Bronchial epithelial cell (primary cell): Measurements from ENCODE around the gene COL11A2. TPM values are rescaled to one million over a fixed set of nuclear protein-coding genes. Genes with fewer than 3 reads are reported as not detected.

Source experiments
- DNase-seq: peaks from one replicate; pipeline ENCODE4 v3.0.0-alpha.2; 2010; ENCODE audit warnings: low read depth
- FAIRE-seq: peaks from 2 replicates; lab custom pipeline; 2011; peaks lifted over from hg19 to GRCh38; lab: Jason Lieb, UNC
- H3K27me3 ChIP-seq: 2 replicates; pipeline ENCODE4 v1.5.1; 2011; ENCODE audit warnings: low read length; ENCODE audit not compliant: control insufficient read depth, insufficient read depth
- H3K36me3 ChIP-seq: 2 replicates; pipeline ENCODE4 v1.5.1; 2011; ENCODE audit warnings: low read length; ENCODE audit not compliant: control insufficient read depth, insufficient read depth
- H3K4me3 ChIP-seq: 2 replicates; pipeline ENCODE4 v1.5.1; 2011; ENCODE audit warnings: mild to moderate bottlenecking, low read depth, low read length, control low read depth
- CTCF ChIP-seq: IDR thresholded peaks from 2 replicates; pipeline ENCODE4 v1.5.1; 2011; ENCODE audit warnings: mild to moderate bottlenecking, moderate library complexity, low read length, control low read depth, inconsistent platforms; ENCODE audit not compliant: insufficient read depth, severe bottlenecking
- total RNA-seq: library from RNA; depleted of rRNA; stranded (reverse); fragments of >200 nt; gene quantifications from 2 replicates; pipeline ENCODE4 v1.2.1, GENCODE V29; 2014

Gene COL11A2
- total RNA-seq, 1 donor from 2014 or later: under 0.01 TPM

GRCh38 chr6:33166811-33167210 lies 25.5 kb downstream of the COL11A2 start:
- Histone ChIP-seq H3K27me3 (peaks cover 5% of the 10 kb centered on the region), H3K4me3 (no peak overlapping the region), H3K36me3 (no peaks in the 10 kb centered on the region)
- DNase-seq: no peak
- no peak for TF ChIP-seq CTCF
- FAIRE-seq: peak; percentile 18

GRCh38 chr6:33166363-33166762 lies 25.9 kb downstream of the COL11A2 start:
- DNase-seq (no peak), FAIRE-seq (no peak)
- Histone ChIP-seq H3K36me3 (no peaks in the 10 kb centered on the region), H3K27me3 (peaks cover 5% of the 10 kb centered on the region), H3K4me3 (no peak overlapping the region)
- no peak for TF ChIP-seq CTCF

- DNase-seq: no peak
- no peak for FAIRE-seq
- H3K4me3 ChIP-seq: no peak overlapping the region
- H3K36me3 ChIP-seq: no peaks in the 10 kb centered on the region
- TF ChIP-seq CTCF: no peak
- H3K27me3 ChIP-seq: peaks cover 5% of the 10 kb centered on the region
Observed at GRCh38 chr6:33165581-33166258, 26.5 kb downstream of the COL11A2 start.

- no peak for DNase-seq
- Histone ChIP-seq H3K27me3 (peaks cover 5% of the 10 kb centered on the region), H3K36me3 (no peaks in the 10 kb centered on the region), H3K4me3 (no peak overlapping the region)
- no peak for TF ChIP-seq CTCF
- no peak for FAIRE-seq
Observed at GRCh38 chr6:33164665-33165373, 27.4 kb downstream of the COL11A2 start.

GRCh38 chr6:33164176-33164575 lies 28.1 kb downstream of the COL11A2 start:
- FAIRE-seq (no peak), DNase-seq (no peak)
- Histone ChIP-seq H3K27me3 (peaks cover 5% of the 10 kb centered on the region), H3K4me3 (no peak overlapping the region), H3K36me3 (no peaks in the 10 kb centered on the region)
- TF ChIP-seq CTCF: no peak
